Measurements from ENCODE around the gene TBCD. TPM values are rescaled to one million over a fixed set of nuclear protein-coding genes. Genes with fewer than 3 reads are reported as not detected.

The TBCD gene
- total RNA-seq, 1 experiment from 2014 or later, result 90.7 TPM

DNA sequence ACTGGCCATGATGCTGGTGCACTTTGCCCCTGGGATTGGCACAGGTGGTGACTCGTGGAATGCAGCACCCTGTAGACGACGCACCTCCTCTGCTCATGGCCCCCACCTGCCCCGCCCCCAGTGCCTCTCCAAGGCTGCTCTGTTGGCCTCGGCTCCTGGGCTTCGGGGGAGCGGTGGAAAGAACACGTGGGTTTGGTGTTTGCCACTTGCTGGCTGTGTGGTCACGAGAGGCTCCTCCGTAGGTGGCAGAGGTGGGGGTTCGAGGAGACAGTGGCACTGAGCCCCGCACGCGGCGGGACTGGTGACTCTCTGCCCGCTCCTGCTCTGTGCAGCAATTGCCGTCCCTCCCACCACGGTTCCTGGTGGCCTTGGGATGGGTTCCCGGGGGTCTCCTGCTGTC, 170.8 kb downstream of the TBCD start:
- no TSS peak for BruUV-seq (replicated peaks)
- TF ChIP-seq, protein P1, sequence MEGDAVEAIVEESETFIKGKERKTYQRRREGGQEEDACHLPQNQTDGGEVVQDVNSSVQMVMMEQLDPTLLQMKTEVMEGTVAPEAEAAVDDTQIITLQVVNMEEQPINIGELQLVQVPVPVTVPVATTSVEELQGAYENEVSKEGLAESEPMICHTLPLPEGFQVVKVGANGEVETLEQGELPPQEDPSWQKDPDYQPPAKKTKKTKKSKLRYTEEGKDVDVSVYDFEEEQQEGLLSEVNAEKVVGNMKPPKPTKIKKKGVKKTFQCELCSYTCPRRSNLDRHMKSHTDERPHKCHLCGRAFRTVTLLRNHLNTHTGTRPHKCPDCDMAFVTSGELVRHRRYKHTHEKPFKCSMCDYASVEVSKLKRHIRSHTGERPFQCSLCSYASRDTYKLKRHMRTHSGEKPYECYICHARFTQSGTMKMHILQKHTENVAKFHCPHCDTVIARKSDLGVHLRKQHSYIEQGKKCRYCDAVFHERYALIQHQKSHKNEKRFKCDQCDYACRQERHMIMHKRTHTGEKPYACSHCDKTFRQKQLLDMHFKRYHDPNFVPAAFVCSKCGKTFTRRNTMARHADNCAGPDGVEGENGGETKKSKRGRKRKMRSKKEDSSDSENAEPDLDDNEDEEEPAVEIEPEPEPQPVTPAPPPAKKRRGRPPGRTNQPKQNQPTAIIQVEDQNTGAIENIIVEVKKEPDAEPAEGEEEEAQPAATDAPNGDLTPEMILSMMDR (IDR thresholded peaks at IDR 0.05; ENCODE audit: unreplicated experiment), result no peak
- Mint-ChIP-seq H3K36me3 (ENCODE audit: insufficient read depth, unreplicated experiment) (peaks cover 11% of the 10 kb centered on the region), H3K4me3 (ENCODE audit: low read depth, unreplicated experiment) (no peak overlapping the region), H3K27ac (ENCODE audit: unreplicated experiment) (no peak overlapping the region), H3K9me3 (ENCODE audit: low read depth, unreplicated experiment) (no peaks in the 10 kb centered on the region), H3K4me1 (ENCODE audit: low read depth, unreplicated experiment) (no peaks in the 10 kb centered on the region), H3K27me3 (ENCODE audit: unreplicated experiment) (no peaks in the 10 kb centered on the region)
- intact Hi-C loops (cut with micrococcal nuclease; ENCODE audit: unreplicated experiment), result no loop called here
- no peak for DNase-seq
- CTCF ChIA-PET, result no interaction called here

- Mint-ChIP-seq H3K9me3 (ENCODE audit: low read depth, unreplicated experiment) (no peaks in the 10 kb centered on the region), H3K4me3 (ENCODE audit: low read depth, unreplicated experiment) (no peak overlapping the region), H3K4me1 (ENCODE audit: low read depth, unreplicated experiment) (no peaks in the 10 kb centered on the region), H3K27me3 (ENCODE audit: unreplicated experiment) (no peaks in the 10 kb centered on the region), H3K27ac (ENCODE audit: unreplicated experiment) (no peak overlapping the region), H3K36me3 (ENCODE audit: insufficient read depth, unreplicated experiment) (peaks cover 11% of the 10 kb centered on the region)
- intact Hi-C loops (cut with micrococcal nuclease; ENCODE audit: unreplicated experiment), result no loop called here
- no peak for DNase-seq
- CTCF ChIA-PET, result no interaction called here
- TF ChIP-seq, protein P1 (IDR thresholded peaks at IDR 0.05; ENCODE audit: unreplicated experiment), result no peak
- BruUV-seq (replicated peaks), result no TSS peak
These were observed 171.7 kb downstream of the TBCD start for GRCh38 chr17:82923366-82924113.

DNA sequence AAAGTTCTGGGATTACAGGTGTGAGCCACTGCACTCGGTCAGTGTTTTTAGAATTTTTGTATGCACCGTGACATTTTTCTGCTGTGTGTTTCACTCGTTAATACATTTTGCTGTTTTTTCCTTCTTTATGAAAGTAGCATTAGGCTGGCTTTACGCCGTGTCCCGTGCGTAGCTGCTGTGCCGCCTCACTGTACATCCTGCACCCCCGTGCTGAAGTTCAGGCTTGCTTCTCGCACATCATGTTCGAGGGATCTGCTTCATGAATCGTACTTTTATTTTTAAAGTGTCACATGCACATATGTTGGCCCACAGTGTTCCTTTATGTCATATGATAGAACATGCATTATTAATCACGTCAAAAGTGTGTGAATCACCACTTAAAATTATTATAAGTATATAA, 172.3 kb downstream of the TBCD start:
- Mint-ChIP-seq H3K27ac (ENCODE audit: unreplicated experiment) (no peak overlapping the region), H3K27me3 (ENCODE audit: unreplicated experiment) (no peaks in the 10 kb centered on the region), H3K4me1 (ENCODE audit: low read depth, unreplicated experiment) (no peaks in the 10 kb centered on the region), H3K36me3 (ENCODE audit: insufficient read depth, unreplicated experiment) (peaks cover 9% of the 10 kb centered on the region), H3K4me3 (ENCODE audit: low read depth, unreplicated experiment) (no peak overlapping the region), H3K9me3 (ENCODE audit: low read depth, unreplicated experiment) (no peaks in the 10 kb centered on the region)
- TF ChIP-seq, protein P1 (IDR thresholded peaks at IDR 0.05; ENCODE audit: unreplicated experiment), result no peak
- BruUV-seq (replicated peaks), result no TSS peak
- no peak for DNase-seq
- intact Hi-C loops (cut with micrococcal nuclease; ENCODE audit: unreplicated experiment), result no loop called here
- CTCF ChIA-PET, result no interaction called here

DNA sequence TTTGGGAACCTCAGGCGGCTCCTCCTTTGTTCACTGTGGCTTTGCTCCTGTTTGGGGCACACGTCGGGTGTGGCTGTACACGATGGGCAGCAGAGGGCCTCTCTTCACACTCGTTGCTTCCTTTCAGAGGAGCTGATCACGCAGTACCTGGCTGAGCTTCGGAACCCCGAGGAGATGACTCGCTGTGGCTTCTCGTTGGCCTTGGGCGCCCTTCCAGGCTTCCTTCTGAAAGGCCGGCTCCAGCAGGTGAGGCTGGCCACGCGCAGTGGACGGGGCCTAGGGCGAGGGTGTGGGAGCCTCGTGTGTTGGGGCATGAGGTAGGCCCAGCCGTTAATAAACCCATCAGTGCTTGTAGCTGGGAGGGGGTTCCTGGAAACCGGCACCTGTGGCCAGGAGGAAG, 172.9 kb downstream of the TBCD start:
- no peak overlapping the region for H3K27ac Mint-ChIP-seq (ENCODE audit: unreplicated experiment)
- DNase-seq, result no peak
- intact Hi-C loops (cut with micrococcal nuclease; ENCODE audit: unreplicated experiment), result no loop called here
- H3K9me3 Mint-ChIP-seq (ENCODE audit: low read depth, unreplicated experiment), result no peaks in the 10 kb centered on the region
- CTCF ChIA-PET, result interaction anchor here (0.7 kb wide), 1 partner anchor 8 kb away, joined by 3 read pairs; no protein-coding TSS in a partner anchor
- BruUV-seq (replicated peaks), result no TSS peak
- H3K36me3 Mint-ChIP-seq (ENCODE audit: insufficient read depth, unreplicated experiment), result peaks cover 3% of the 10 kb centered on the region
- H3K4me3 Mint-ChIP-seq (ENCODE audit: low read depth, unreplicated experiment), result no peak overlapping the region
- H3K4me1 Mint-ChIP-seq (ENCODE audit: low read depth, unreplicated experiment), result no peaks in the 10 kb centered on the region
- H3K27me3 Mint-ChIP-seq (ENCODE audit: unreplicated experiment), result no peaks in the 10 kb centered on the region
- TF ChIP-seq, protein P1 (IDR thresholded peaks at IDR 0.05; ENCODE audit: unreplicated experiment), result no peak
